ENCODE data around the gene CYP46A1.

DNA sequence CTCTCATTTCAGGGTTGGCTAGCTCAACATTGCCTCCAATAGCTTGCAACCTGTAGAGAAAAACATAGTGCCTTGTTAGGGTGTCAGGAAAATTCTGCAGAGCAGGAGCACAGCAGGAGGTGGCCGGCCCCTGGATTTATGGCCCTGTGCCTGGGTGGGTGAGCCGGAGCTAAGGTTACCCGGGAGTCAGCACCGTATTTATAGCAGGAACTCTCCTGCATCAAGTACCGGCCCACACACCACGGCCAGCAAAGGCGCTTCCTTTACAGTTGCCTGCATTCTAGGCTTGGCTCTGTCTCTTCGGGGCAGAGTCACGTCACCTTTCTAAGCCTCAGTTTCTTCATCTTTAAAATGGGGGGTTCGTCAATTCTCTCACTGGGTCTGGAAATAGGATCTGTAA lies 56.3 kb downstream of the CYP46A1 start:
- TF ChIP-seq CTCF (IDR thresholded peaks at IDR 0.05) (no peak), EZH2phosphoT487 (IDR thresholded peaks at IDR 0.05) (no peak)

Measured in neural progenitor cell (in vitro differentiated cells).